Right lung (tissue), 5 donors: ENCODE measurements around the gene C6orf47. TPM values are rescaled to one million over a fixed set of nuclear protein-coding genes. Genes with fewer than 3 reads are reported as not detected.

Source experiments
- DNase-seq, 2 donors: peaks; one replicate each; pipeline ENCODE4 v3.0.0-alpha.2; 2013
- polyA plus RNA-seq, 5 donors: library from polyadenylated mRNA; unstranded; fragments of 120-200 nt; gene quantifications; one replicate each; pipeline versions ENCODE4 v1.2.1 to v1.2.3, GENCODE V29; 2013; ENCODE audit warnings: inconsistent platforms in 1 of 5, low replicate concordance in 1 of 5; ENCODE audit not compliant: insufficient read length in 5 of 5, insufficient read depth in 1 of 5

C6orf47 gene
- polyA plus RNA-seq, 5 donors, result 15.3 to 19.6 (median 16.6) TPM

DNA sequence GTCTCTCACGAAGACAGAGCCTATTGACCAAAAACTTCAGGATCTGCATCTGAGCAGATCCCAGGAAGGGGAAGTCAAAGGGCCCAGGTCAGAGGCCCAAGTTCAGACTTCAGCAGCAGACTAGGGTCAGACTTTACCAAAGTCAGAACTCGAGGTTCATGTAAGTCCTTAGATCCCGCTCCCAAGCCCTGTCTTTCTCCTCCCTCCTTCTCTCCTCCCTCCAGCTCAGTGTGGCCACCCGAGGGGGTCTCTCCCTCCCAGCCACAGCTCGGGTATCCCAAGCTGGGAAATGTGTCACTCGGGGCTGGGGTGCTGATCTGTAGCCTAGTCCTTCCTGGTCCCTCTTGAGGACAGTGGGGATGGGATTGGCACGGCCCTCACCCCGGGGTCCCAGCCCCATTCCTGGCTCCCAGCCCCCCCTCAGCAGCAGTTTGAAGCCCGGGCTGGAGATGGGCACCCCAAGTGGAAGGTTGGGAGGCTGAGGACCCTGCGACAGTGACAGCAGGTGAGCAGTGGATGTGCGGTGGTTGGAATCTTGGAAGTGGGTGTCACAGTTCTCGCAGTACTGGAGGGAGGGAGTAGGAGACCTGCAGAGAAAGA, 1.6 kb upstream of the C6orf47 start:
- no peak for DNase-seq

DNA sequence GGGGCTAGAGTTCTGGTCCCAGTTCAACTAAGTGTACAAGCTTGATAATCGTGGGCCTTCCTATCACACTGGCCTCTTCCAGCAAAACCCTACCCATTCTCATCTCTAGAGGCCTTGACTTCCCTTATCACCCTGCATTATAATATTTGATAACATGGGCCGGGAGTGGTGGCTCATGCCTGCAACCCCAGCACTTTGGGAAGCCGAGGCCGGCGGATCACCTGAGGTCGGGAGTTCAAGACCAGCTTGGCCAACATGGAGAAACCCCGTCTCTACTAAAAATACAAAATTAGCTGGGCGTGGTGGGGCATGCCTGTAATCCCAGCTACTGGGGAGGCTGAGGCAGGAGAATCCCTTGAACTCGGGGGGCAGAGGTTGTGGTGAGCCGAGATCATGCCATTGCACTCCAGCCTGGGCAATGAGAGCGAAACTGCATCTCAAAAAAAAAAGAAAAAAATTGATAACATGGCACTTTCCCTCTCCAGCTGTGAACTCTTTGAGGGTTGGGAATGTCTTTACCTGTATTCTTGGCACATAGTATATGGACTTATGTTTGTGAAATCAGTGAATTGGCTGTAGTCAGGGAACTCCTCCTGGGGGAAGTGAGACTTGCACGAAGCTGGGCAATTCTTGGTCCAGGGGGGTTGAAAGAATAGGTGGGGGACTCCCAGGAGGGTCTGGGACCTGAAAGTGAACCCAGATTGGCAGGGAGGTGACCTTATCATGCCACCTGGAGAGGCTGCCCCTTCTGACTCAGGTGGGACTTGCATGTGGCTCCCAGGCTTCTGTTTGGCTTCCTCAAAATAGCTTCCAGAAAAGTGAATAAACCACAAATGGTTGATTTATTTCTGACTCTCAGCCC, 915 bp upstream of the C6orf47 start:
- no peak for DNase-seq

DNA sequence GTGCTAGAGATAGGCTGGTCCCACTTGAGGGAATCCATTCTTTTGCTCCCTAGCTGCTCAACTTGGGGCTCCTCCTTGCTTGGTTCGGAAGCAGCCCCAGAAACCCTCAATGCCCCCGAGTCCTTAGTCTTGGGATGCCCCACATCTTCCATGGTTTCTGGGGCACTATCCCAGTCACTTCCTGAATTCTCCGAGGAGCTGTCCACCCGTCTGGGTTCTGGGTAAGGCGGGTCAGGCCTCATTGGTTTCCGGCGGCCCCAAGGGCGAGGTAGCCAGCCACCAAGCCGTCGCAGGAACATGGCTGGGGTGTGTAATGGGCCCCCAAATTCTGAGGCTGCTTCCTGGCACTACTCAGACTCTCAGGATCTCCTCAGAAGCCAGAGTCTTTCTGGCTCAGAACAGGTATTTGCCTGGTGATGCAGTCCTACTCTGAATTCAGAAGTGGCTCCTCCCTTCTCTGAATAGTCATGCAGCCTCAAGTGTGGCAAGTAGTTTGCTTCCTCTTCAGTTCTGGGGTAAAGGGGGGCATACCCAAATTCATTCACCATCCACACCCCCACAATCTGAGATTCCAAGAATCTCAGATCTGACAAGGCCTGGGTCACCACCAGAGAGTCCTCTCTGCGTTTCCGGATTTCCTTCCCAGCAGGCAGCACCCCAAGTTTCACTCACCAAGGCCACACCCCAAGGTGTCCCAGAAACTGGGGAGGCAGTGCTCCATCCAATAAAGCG, 763 bp downstream of the C6orf47 start:
- no peak for DNase-seq

DNA sequence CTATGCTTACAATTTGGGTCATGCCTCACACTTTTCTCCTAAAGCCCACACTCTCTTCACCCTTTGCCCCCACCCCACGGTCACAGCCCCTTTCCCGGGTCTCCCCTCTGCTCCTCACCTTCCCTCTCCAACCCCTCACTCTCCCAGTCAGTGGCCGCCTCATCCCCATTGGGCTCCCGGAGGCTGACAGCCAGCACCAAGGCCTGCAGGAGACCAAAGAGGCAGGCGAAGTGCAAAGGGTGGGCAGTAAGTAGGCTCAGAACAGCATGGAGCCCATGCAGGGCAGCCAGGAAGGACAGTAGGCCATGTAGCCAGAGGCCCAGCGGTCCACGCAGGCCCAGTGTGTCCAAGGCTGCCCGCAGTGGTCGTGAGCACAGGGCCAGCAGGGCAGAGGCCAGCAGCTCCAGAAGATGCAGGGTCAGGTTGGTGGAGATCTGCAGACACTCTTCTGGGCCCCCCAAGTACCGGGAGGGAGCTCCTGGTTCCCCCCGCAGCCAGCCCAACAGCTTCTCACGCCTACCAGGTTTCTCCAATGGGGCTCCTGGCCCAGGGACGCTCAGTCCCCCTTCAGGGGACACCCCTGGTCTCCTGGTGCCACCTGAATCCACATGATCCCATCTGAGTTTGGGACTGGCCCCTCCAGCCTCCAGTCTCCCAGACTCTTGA, 1.5 kb downstream of the C6orf47 start:
- no peak for DNase-seq

DNA sequence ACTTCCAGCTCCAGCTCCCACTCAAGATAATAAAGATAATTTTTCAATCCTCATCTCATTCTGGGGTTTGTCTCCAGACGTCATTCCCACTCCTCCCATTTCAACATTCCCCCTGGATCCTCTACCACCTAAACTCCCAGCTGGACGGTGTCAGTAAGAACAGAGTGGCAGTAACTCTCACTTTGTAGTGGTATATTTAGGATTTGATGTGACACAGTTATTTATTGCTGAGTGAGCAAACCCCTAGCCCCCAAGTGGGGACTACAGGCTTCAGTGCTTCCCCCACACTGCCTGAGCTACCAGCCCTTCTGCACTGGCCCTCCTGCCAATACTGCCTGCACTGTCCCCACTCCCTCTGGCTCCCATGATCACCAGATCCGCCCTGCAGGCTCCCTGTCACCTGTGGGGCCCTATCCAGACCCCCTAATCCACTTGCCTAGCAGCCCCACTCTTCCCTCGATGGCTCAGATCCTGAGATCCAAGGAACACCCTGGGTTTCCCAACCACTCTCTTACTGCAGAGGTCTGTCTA, 2.4 kb downstream of the C6orf47 start:
- no peak for DNase-seq

DNA sequence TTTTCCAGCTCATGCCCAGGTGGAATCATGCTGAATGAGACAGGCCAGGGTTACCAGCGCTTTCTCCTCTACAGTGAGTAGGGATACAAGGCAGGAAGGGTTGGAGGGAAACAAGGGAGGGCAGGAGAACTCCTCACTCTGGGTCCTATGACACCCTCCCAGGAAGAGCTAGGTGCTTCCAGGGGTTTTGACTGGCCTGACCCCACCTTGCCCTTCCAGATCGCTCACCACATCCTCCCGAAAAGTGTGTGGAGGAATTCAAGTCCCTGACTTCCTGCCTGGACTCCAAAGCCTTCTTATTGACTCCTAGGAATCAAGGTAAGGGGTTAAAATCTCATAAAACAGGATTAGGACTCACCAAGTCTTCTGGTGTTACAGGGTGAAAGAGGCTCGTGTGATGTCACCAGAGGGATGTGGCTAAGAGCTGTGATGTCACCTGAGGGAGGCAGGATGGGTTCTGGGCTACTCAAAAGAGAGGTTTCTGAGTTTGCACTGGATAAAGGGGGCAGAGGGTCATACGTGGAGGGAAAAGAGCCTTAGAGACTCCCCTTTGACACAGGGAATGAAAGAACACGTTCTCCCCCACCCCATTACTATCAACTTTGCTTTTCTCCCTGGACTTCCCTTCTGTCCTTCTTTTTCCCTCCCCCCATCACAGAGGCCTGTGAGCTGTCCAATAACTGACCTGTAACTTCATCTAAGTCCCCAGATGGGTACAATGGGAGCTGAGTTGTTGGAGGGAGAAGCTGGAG, 3.0 kb downstream of the C6orf47 start:
- no peak for DNase-seq

DNA sequence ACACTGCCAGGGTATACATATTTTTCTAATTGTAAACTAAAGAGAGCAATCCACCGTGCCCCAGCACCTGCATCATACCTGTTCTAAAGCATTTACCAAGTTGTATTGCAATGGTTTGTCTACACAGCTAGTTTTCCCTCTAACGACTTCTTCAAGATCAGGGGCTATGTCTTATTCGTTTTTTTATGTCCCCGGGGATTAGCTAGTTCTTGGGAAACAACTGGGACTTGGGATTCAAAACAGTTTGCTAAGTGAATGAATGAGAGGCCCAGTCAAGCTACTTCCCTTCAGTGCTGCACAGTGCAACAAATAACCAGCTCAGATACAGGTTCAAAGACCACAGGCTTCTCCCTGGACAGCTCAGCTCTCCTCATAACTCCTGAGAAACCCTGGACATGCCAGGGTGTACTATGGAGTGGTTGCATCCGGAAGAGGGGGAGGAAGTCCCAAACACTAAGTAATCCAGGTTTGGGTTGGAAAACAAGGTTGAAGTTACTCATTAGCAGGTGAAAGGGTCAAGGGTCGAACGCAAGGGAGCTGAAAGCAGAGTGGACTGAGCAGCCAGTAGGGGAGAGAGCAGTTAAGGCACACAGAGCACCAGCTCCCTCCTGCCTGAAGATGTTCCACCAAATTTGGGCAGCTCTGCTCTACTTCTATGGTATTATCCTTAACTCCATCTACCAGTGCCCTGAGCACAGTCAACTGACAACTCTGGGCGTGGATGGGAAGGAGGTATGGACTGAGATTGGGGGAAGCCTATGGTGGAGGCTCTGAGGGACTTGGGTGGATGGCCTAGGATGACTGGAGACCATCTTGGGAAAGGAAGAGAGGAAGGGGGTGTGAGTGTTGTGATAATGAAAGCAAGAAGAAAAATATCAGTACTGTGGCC, 5.0 kb downstream of the C6orf47 start, which contains the start of gene APOM:
Gene APOM, plus strand, starts transcription at position 546 of the 889 bp plus-strand sequence. Its CDS starts 73 bp downstream, at position 619.
- no peak for DNase-seq

DNA sequence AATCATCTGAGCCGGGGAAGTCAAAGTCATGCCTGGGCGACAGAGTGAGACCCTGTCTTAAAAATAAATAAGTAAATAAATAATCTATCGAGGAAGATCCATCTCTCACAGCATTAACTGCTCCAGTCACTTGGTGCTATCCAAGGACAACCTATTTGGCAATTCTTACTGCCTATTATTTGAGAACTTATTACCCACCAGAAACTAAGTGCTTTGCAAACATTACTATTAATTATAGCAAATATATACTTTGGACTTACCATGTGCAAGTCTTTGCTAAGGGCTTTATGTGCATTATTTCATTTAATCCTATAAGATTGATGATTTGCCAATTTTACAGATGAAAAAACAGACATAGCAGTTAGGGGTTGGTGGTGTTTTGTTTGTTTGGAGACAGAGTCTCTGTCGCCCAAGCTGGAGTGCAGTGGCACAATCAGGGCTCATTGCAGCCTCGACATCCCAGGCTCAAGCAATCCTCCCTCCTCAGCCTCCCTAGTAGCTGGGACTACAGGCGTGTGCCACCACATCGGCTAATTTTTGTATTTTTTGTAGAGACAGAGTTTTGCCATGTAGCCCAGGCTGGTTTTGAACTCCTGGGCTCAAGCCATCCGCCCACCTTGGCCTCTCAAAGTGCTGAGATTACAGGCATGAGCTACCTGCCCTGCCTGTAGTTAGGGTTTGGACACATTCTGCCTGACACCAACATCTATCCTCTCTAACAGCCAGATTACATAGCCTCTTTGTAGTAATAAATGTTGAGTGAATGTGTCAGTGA, 5.8 kb downstream of the C6orf47 start:
- no peak for DNase-seq

DNA sequence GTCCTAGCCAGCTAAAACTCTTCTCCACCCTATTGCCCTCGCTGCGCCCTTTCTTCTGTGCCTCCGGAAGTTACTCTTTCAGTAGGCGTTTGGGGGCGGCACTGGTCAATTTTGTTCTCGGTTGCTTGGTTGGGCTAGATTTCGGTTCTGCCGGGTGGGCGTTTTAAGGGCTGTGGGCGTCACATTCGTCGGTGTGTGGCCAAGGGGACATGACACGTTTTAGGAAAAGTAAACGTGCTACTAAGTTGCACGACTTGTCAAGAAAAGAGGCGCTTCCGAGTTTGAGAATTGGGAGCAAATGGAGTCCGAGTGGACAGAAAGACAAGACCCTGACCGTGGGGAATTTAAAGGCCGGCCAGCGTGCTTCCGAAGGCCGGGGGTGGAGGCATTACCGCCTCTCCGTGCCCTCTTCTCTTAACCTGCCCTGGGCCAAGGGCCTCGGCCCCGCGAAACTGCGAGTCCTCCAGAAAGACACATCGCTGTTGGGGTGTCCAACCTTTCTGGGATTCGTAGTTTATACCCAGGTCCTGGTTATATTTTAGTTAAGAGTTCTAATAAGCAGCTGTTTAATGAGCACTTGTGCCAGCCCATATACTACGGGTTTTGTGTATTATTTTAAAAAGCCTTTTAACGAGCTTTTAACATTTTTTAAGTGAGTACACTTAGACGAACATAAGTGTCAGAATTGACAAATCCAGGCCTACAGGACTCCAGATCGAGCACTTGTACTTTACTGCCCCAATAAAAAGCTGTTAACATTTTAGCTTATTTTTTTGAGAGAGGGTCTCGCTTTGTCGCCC, 7.5 kb downstream of the C6orf47 start:
- DNase-seq, result no peak

DNA sequence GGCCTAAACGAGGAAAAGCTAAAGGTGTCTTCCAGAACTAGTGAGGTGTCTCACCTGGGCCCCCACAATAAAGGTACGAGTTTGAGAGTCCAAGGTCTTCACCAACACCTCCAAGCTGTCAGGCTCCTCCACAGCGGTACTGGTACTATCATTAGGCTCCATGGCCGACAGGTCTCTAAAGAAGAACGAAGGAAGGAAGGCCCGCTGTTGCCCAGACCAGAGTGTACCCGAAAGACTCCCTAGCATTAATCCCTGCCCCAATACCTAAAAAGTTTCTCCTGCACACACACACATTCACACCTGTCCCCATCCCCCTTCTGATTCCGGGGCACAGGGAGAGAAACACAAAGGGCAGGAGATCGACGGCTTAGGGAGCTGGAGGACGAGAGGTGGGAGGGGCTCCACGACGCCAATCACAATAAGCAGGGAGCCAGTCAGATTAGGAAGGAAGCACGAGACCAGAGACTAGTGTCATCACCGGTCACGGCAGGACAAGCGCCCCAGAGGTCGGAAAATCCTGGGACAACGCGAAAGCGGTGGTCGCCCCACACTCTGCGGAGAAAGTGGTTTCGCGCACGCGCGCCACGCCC, 8.9 kb downstream of the C6orf47 start:
- DNase-seq, result no peak

DNA sequence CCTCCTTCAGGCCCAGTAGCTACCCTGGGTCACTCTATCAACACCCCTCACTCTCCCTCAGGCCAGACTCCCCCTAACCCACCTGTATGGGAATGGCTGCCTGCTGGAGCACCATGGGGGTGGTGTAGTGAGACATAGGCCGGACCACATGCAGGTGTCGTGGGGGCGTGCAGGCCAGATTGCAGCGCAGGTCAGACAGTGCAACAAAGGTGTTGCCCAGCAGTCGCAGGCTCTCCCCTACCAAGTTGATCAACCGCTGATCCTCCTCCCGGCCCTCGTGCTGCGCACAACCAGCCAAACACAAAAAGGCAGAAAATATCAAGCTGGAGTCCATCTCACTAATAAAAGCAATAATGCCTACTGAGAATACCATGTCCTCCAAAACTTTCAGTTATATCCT, 15.3 kb downstream of the C6orf47 start:
- no peak for DNase-seq

DNA sequence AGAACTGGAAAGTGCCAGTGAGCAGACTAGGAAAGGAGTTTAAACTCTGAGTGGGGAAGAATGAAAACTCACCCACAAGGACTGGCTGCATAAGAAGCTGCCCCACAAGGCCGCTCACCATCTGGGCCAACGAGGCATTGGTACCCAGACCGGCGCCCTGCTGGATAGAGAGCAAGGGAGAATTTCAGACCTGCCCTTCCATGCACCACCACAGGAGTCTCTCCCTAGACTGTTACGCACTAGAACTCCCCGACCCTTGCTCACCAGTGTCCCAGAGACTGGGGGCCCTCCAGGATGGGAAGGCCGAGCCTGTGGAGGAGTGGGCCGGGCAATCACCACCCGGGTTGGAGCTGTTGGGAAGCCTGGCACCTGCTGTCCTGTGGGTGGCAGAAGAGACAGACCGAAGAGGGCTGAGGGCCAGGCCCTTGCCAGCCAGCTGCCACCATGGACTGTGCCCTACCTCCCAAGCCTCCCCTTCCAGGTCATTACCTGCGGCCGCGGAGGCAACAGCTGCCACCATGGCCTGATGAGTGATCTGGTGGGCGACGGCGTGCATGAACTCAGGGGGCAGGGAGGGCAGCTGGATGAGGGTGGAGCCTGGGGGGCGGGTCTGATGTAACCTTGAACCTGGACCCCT, 16.6 kb downstream of the C6orf47 start:
- DNase-seq, result no peak

DNA sequence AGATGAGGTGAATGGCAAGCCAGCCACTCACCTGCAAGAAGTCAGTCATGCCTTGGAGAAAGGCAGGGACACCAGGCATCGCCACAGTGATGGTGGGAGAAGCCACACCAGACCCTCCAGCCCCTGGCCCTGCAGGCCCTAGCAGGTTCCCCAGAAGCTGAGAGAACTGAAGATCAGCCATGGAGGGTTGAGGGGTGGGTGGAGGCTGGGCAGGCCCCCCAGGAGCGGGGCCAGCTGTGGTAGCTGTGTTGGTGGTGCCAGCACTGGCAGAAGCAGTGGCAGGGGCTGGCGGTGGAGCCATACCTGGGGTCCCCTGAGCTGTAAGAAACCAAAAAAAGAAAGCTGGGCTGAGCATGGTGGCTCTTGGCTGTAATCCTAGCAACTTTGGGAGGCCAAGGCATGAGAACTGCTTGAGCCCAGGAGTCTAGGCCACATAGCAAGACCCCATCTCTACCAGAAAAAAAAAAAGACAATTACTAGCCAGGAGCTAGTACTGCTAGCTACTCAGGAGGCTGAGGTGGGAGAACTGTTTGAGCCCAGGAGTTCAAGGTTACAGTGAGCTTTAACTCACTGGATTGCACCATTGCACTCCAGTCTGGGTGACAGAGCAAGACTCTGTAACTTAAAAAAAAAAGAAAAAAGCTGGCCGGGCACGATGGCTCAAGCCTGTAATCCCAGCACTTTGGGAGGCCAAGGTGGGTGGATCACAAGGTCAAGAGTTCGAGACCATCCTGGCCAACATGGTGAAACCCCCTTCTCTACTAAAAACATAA, 17.6 kb downstream of the C6orf47 start:
- no peak for DNase-seq

DNA sequence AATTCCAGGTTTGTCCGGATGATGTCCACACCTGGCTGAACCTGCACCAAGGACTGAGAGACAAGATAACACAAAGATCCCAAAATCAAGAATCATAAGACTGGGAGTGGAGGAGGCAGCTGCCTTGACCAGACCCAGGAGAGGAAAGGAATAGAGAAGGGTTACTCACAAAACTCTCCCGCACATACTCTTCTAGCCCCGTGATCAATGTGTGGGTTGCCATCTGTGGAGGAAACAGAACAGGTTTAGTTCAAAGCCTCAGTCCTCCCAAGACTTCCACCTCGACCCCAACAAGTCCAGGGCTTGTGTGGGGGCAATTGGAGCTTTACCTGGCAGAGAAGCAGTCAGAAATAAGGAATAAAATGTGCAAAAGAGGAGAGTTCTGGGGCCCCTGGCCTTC, 19.2 kb downstream of the C6orf47 start:
- DNase-seq, result no peak

DNA sequence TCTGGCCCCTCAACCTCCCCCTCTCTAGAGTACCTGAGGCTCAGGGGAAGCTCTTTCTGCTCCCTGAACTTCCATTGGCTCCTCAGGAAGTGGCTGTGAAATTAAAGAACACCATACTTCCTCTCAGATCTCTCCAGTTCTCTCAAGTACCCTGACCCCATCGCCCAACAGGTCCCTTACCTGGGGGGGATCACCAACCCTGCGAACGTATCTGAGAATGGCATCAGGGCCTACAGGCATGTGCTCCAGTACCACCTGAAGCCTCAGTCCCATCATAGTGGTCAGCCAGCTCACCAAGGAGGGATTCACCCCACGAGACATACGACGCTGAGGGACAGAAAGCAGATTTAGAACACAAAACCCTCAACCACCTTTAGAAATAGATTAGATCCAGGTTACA, 20.0 kb downstream of the C6orf47 start:
- DNase-seq, result no peak

DNA sequence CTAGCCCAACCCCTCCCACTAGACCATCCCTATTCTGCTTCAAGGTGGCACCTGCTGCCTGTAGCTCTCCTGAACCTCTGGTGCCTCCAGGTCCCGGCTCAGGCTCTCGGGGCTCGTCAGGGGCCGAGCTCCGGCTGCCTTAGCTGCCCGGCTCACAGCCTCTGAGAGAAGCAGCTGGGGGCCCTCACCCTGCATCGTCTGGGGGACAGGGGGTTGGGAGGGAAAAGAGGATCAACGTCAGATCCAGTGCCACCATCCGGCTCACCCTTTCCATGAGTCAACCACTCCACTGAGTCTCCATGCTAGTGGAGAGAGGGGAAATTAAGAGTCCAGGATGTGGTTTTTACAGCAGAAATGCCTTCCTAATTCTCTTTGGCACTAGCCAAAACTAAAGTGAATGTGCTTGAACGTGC, 21.1 kb downstream of the C6orf47 start:
- DNase-seq, result no peak

DNA sequence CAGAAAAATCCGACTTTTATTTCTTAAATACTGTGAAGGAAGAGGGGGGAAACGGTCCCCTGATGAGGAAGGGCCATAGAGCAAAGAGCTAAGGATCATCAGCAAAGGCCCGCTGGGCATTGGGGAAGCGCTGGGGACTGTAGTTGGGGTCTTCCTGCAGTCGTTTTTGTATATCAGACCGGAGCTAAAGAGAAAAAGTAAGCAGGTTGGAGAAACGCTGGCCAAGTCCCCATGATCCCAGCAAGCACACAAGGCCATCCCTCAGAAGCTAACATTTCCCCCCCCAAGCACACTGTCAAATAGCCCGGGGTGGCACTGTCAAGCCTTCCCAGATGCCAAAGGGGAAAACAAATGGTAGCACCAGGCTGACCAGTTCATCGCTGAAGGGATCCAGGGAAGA, 21.5 kb downstream of the C6orf47 start:
- no peak for DNase-seq
